OCI-M2 (cell line): ENCODE data around the gene NDUFAF4.

Source experiments
- DNase-seq: peaks from one replicate; lab custom pipeline; 2025; ENCODE audit not compliant: unreplicated experiment; lab: John Stamatoyannopoulos, UW

NDUFAF4 gene

DNA sequence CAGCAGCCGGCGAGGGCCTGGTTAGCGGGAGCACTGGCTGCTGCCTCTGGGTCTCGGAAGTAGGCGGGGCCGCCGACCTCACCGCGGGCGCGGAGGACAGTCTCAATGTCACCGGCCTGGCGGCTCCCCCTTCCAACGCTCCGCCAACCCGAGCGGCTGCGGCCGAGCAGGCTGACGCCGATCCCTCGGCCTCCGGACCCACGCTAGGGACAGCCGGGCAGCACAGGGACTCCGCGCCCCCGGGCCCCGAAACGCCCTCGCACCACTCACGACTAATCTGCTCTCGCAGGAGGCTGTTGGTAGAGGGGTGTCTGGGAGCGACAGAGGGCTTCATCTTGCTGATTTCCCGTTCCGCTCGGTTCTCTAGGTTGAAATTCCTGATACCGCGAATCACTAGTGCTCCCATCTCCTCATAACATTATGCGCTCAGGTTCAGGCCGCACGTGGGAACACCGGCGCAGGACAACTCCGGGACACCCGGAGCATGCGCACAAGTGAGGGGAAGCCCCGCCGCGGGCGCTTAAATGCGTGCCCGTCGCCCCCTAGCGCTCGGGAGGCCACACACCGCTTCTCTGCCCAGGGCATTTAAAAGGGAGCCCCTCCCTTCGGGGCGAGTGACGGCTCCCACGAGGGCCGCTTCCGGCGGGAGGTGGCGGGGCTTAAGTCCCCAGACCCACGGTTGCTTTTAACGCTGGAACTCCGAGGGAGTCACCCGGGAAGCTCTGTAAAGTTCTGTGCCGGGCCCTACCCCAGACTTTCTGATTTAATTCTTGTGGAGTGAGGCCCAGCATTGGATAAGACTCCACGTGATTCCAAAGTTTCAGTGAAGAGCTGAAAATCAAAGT, at the start of gene NDUFAF4:
TSS of gene NDUFAF4 (minus strand) at position 496 of the 845 bp plus-strand sequence. CDS start at position 406, 90 bp downstream.
- DNase-seq = peak; percentile 45

DNA sequence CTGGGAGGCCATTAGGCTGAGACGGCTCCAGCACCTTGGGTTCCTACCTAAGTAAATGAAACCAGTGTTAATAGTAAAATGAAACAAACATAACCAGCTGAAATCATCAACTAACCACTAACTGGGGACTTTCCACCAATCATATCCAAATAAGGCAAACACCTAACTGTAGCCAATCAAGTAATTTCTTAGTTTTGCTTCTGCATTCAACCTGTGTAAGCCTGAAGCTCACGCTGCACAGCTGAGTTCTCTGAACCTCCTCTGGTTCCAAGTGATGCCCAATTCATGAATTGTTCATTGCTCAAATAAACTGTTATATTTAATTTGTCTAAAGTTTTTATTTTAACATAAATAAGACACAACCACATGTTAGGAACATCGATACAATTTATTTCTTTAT, 49.4 kb upstream of the NDUFAF4 start:
- DNase-seq = no peak

DNA sequence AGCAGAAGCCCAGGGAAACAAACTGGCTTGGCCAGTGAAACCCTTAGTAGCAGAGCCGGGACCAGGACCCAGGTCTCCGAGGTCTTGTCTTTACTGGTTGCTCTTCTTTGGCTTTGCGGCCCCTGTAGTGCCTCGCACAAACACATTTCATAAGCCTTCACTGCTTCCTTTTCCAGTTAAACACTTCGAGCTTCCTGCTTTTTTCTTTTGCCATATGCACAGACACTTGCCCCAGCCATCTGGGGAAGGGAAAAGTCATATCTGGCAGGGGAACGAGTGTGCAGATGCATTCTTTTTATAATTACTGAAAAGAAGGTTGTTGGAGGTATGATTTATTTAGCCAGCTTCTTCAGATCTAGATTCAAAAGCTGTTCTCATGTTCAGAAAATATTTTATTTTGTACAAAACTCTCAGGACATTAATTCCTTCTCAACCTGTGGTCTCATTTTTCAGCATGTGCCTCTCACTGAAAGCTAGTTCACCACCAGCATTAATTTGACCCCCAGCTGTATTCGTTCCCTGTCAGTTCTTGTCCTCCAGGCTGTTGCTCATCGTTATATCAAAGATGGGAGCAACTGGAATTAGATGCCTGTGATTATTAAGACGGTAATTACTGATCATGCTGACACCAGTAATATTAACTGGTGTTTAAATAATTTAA, 46.0 kb upstream of the NDUFAF4 start:
- DNase-seq = no peak

DNA sequence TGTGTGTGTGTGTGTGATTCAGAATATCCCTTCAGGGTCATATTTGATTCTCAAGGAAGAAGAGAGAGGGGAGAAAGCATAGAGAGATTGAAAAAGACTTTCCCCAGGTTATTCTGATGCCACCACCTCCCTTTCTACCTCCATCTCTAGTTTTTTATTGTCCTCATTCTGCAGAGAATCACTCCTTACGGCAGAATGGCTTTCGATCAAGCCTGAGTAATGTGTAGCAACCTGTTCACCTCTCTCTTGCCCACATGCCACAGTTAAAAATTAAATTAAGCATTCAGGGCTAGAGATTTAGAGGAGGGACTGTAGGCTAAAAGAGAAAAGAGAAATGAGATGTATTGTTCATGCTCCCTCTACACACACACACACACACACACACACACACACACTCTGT, 45.0 kb upstream of the NDUFAF4 start:
- no peak for DNase-seq

DNA sequence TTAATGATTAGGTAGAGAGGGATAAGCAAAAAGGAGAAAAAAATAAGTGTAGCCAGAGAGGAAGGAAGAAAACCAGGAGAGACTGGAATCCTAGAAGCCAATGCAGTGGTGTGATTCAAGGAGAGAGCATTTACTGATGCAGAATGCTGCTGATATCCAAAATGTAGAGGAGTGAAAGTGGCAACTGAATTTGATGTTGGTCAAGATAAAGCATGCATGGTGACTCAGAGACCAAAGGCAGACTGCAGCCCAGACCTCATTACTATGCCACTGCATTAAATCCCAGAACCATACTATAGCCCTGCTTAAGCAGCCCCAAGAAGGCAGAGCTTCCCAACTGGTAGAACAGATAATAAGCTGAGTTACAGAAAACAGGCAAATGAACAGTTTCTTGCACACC, 42.6 kb upstream of the NDUFAF4 start:
- no peak for DNase-seq

DNA sequence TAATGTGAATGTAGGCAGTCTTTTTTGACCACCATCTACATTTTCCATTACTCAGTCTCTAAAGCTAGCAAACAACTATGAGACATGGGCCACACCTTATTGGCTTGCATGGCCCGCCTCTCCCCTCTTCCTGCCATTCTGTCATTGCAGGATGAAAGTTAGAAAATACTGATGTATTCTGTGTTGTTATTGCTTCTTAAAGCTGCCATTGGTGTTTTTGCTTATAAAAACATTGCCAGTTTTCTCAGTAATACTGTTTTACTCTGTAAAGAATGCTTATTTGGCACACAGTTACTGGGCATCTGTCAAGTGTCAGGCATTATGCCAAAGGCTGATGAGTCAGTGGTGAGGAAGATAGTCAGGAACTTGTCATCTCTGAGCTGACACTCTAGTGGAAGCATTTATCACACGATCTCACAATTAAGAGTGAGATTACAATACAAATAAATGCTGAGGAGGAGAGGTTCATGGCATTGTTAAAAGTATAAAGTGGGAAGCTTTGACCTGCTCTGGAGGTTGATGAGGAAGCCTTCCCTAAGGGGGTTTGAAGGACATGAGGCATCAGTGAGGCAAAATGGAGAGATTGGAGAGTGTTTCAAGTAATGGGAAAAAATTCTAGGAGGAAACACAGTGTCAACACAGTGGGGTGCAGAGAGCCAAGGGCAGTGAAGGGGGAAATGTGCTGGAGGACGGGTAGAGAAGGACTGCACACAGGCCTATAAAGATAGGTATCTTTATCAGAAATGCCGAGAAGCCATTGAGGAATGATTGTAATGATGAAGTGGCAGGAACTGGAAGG, 41.5 kb upstream of the NDUFAF4 start:
- DNase-seq = no peak

DNA sequence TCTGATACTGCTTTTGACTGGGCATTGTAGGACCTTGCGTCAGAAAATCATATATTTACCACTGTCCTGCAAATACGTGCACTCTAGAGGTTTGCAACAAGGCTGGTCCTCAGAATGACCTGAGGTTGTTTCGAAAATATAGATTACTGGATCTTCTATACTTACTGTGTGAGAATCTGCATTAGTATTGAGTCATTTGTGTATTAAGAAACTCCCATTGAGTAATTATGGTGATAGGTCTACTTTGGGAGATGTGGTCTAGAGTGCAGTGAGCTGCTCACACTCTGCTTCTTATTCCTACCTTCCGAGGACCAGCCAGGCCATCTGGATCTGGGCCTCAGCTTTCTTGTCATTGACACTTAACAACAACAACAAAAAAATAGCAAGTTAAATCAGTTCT, 36.4 kb upstream of the NDUFAF4 start:
- DNase-seq = no peak

DNA sequence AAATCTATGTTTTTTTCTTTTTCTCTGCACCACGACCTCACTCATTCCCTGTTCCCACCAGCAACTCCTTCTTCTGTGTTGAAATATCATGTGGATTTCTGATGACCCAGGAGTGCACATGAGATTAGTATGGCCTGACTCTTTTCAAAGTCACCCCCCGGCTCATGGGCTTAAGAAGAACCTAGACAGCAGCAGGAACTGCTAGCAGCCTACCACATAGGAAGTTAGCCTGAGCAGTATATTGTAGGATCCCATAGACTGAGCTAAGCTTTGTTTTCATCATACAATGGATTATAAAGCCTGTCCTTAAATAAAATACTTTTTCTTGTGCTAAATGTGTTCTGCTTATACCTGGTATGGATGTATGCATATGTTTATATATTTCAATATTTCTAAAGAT, 33.5 kb upstream of the NDUFAF4 start:
- DNase-seq = no peak

DNA sequence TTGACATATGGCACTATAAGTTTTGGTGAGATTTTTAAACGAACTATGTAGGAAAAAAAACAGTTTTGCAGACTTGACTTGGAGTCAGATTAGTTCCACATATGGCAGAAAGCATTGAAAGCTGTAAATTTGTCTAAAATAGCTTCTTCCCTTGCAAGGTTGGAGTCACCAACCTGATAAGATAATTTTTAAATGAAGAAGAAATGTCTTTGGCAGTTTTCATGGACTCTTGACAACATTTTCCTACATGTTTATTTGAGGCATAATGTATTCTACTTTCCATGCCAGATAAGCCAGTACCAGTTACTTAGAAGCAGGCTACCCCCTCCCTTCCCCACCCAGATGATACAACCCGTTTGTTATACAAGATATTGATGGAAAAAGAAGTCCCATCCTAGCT, 32.0 kb upstream of the NDUFAF4 start:
- no peak for DNase-seq

DNA sequence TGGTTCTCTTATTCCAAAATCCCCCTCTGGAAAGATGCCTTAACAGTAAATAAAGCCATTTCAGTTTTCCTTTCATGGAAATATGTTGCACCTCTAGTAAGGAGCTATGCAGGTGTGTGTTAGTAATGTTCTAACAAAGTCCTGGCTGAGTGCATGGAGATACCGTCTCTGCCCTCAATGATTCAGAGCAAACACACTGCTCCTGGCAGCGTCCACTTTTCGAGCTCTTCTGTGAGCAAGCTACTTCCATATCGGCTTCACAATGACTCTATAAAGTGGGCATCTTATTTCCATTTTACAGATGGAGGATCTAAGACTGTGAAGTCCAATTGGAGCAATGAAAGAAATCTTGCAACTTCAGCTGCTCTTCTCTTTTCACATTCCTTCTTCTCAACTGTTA, 30.0 kb upstream of the NDUFAF4 start:
- no peak for DNase-seq

DNA sequence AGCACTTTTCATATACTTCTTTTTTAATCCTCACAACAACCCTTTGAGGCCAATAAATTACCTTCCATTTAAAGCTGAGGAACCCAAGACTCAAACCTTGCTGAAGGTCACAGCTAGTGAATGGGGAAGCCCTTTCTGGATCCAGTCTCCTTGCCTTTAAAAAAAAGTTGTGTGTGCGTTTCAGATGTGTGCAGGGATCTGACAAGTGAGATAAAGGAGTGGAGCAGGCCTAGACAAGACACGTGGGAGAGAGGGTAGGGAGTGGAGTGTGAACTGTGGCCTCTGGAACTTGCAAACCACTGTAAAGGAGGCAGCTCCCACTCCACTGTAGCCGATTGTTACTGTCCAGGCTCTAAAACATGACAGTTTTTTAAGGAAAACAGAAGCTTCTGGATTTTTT, 28.7 kb upstream of the NDUFAF4 start:
- DNase-seq = no peak

DNA sequence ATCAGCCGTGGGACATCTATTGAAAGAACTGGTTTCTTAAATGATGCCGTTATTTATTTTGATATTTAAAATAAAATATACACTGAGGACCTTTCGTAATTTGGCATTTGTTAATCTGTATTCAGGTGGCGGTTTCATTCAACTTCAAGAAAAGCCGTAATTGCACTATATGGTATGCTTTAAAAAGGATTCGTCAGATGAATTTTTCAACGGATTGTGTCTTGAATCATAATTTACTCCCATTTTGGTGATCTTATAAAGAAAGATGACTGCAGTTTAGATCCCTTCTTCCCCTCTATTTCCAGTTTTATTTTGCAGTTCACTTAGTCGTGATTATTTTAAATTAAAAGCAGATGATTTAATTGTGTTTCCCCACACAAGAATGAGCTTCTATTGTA, 27.6 kb upstream of the NDUFAF4 start:
- no peak for DNase-seq

DNA sequence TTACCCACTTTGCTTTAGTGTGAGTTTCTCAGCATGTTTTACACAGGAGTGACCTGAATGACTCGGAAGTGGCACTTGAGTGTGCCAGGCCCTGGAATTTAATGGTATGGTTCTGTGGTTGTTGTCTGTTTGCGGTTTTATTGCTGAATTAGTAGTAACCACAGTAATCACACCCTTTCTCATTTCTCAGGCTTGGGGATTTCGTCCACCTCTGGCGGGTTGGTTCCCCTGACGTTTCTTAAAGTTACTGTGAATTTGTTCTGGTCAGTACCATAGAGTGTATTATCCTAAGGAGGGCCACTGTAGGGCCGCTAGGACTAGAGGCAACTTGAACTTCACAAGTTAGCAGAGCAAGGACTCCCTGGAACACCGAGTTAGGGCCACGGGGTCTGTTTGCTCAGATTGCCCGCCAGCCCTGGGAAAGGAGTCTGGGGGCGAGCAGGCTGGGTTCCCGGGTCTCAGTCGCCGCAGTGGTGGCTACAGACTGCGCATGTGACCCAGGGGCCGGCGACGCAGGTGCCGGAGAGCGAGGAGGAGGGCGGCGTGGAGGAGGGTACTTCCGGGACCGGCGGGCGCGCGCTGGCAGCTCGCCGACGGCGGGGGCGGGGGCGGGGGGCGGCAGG, 26.3 kb upstream of the NDUFAF4 start:
- DNase-seq = peak; percentile 40

DNA sequence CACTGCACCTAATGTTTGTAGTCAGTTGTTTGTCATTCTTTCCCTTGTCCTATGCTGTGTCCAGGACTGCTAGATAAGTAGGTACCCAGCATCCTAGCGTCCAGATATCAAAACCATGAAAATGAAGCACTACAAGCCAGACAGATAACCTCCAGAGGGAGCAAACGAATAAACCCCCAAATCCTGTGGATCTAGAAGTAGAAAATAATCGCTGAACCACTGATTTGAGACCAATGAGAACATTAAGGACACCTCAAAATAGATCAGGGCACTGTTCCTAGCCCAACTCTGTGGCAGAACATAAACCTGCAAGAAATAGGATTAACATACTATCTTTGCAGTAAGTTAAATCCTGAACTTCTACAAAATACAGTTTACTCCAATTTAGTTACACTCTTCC, 25.7 kb upstream of the NDUFAF4 start:
- no peak for DNase-seq

DNA sequence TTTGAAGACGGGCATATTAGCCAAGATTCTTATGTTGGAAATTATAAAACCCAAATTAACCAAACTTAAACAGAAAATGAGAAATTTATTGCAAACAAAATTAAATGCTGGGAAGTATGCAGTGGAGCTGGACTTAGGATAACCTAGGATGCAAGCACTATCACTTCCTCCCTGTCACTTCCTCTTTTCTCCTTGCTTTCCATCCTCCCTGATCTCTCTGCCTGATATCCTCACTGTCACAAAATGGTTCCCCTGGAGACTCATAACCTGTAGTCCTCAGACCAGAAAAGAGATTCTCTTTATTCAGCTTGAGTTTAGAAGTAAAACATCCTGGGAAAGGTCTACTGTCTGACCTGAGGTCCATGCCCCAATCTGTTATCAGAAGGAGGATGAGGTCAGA, 19.4 kb upstream of the NDUFAF4 start:
- peak; percentile 15 for DNase-seq

DNA sequence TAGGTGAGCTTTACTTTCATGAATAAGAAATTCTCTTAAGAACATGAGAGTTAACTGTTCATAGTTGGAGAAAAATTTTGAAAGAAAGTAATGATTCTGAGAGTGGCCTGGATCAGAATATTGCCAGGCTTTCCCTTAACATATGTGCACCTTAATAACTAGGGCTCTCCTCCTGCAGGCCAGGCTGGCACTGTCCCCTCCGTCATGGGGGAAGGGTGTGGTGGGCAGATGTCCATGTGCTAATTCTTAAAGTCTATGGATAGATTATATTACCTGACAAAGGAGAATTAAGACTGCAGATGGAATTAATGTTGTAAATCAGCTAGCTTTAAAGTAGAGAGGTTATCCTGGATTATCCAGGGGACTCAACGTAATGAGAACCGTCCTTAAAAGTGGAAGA, 15.9 kb upstream of the NDUFAF4 start:
- DNase-seq = no peak

DNA sequence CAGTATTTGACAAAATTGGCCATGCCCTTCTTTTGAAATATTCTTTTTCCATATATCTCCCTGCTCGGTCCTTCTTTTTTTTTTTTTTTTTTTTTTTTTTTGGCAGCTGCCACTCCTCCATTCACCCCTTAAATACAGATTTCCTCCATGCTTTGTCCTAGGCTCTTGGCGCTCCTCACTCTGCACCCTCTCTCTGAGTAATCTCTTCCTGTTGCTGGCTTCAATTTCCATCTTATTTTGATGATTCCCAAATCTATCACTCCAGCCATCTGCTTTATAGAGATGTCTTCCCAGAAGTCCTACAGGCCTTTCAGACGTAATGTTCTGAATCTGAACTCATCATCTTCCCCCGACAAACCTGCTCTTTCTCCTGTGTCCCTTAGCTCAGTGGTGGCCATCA, 14.1 kb upstream of the NDUFAF4 start:
- DNase-seq = no peak

DNA sequence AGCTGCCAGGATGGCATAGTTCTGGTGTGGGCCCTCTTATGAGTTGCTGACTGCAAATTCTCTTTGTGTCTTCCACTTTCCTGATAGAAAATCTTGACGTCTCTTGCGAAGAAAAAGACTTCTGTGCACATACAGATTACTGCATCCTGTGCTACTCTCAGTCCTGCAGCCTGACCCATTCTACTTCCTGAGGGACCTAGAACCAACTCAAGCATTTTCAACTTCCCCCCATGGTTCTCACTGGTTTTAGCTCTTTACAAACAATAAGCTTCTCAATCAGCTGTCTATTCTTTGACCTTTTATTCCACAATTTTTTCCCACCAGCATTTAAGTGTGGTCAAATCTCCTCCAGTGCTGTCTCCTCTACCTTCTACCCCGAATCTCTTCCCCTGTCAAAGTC, 13.5 kb upstream of the NDUFAF4 start:
- DNase-seq = no peak

DNA sequence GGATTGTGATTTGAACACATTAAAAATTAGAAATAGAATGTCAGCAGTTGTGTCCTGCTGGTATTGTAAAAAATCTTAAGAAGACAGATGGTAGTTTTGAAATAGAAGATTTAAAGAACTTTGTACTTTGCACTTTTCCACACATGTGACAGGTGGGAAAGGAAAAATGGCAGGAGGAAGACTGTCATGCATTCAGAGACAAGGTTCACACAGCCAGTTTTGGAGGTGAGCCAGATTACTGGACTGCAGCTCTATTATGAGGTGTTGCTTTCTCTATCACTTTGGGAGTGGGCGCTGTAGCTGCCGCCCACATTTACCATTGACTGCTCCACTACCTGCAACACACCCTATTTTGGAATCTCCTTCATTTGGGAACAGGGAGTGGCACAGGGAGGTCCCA, 12.1 kb upstream of the NDUFAF4 start:
- DNase-seq = no peak

DNA sequence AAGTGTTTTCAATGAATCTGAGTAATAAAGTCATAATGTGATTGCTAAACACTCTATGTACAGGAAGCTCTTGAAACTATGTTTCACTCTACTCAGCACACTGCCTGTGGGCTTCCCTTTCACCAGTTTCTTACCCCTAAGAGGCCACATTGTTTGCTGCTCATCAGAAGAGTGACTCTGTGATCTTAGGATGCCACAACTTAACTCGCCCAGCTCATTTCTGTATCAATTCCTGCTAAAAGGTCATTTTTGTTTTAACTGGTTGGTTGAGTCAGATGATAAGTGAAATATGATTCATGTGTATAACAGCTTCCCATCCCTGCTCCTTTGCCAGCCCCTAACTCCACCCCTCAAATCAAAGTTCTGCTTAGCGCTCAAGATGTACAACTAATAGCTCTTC, 9.8 kb upstream of the NDUFAF4 start:
- no peak for DNase-seq

DNA sequence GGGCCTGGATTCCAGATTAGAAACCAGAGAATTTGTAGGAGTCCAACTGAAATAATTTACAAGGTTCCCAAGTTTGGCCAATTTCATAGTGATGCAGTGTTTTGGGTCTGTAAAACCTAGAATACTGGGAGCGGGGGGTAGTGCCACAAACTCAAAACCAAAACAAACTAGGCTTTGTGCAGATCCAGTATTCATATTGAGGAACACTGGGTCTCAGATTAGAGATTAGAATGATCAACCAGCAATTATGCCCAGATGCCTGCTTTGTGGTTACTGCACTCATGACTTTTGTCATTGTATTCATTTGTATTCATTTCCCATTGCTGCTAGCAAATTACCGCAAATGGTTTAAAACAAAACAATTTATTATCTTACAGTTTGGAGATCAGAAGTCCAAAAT, 3.2 kb upstream of the NDUFAF4 start:
- no peak for DNase-seq
